ENCODE measurements around the gene FAM83E.

Gene FAM83E

GRCh38 chr19:48638831-48639381, 24.0 kb upstream of the FAM83E start:
- no peak for TF ChIP-seq POLR2AphosphoS5 (IDR thresholded peaks at IDR 0.05; ENCODE audit: low read depth, low read length)
- no peak for TF ChIP-seq POLR2A (IDR thresholded peaks at IDR 0.05; ENCODE audit: low read depth, low read length)
- TF ChIP-seq TAF1 (IDR thresholded peaks at IDR 0.05; ENCODE audit: borderline replicate concordance, low read depth, low read length) = no peak
- DNase-seq (ENCODE audit: insufficient read length) = no peak
- FAIRE-seq = no peak

DNA sequence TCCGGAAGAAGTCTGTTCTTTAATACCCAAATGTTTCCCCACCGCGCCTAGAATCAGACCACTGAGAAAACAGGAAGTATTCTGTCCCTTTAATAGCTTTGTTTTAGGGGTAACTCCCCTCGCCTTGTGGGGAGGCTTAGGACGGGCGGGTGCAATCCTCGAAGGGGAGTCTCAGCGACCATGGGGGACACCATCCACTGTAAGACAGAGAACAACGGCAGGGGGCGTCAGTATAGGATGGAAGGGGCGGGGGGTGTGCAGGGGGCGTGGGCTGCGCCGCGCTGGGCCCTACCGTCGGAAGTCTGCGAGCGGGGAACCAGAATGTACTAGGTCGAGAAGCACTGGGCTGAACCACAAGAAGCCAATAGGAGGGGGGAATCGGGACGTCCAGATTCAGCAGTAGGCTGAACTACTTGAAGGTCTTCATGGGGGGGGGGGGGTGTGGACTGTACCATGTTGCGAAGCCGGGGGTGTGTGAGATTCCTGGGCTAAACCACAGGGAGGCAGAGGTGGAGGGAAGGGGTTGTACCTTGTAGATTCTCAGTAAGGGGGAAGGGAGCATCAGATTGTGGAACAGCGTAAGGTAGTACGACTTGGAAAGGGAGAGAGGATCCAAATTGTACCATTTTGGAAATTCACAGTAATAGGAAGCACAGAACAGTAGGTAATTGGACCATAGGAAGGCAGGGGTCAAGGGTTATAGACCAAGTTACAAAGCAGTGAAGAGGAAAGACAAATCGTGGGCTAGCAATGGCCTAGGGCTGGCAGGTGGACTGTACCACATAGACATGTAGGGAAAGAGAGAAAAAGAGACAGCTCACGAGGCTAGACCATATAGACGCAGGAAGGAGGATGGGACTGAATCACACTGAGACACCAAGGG, 23.3 kb upstream of the FAM83E start:
- TF ChIP-seq POLR2A (IDR thresholded peaks at IDR 0.05; ENCODE audit: low read depth, low read length) = peak; percentile 66
- TF ChIP-seq POLR2AphosphoS5 (IDR thresholded peaks at IDR 0.05; ENCODE audit: low read depth, low read length) = no peak; the same call in none of the 2 replicates
- peak; percentile 55; the same call in 1 of the 2 replicates for TF ChIP-seq TAF1 (IDR thresholded peaks at IDR 0.05; ENCODE audit: borderline replicate concordance, low read depth, low read length)
- DNase-seq (ENCODE audit: insufficient read length) (peak; percentile 66), FAIRE-seq (peak; percentile 82)

GRCh38 chr19:48637449-48637947, 22.6 kb upstream of the FAM83E start:
- DNase-seq (ENCODE audit: insufficient read length) (peak; percentile 94), FAIRE-seq (peak; percentile 96)
- no peak for TF ChIP-seq POLR2AphosphoS5 (IDR thresholded peaks at IDR 0.05; ENCODE audit: low read depth, low read length)
- no peak for TF ChIP-seq TAF1 (IDR thresholded peaks at IDR 0.05; ENCODE audit: borderline replicate concordance, low read depth, low read length)
- no peak for TF ChIP-seq POLR2A (IDR thresholded peaks at IDR 0.05; ENCODE audit: low read depth, low read length)

GRCh38 chr19:48636859-48637448, 22.1 kb upstream of the FAM83E start, which contains the start of gene DBP:
DBP (minus strand) TSS chr19:48637379; CDS start chr19:48636994, 385 bp downstream.
- DNase-seq (ENCODE audit: insufficient read length) = no peak
- no peak for TF ChIP-seq POLR2AphosphoS5 (IDR thresholded peaks at IDR 0.05; ENCODE audit: low read depth, low read length)
- no peak for TF ChIP-seq POLR2A (IDR thresholded peaks at IDR 0.05; ENCODE audit: low read depth, low read length)
- TF ChIP-seq TAF1 (IDR thresholded peaks at IDR 0.05; ENCODE audit: borderline replicate concordance, low read depth, low read length) = no peak
- no peak for FAIRE-seq

- TF ChIP-seq POLR2AphosphoS5 (IDR thresholded peaks at IDR 0.05; ENCODE audit: low read depth, low read length) (no peak), TAF1 (IDR thresholded peaks at IDR 0.05; ENCODE audit: borderline replicate concordance, low read depth, low read length) (no peak), POLR2A (IDR thresholded peaks at IDR 0.05; ENCODE audit: low read depth, low read length) (no peak)
- FAIRE-seq (no peak), DNase-seq (ENCODE audit: insufficient read length) (no peak)
Observed at GRCh38 chr19:48635966-48636858, 21.3 kb upstream of the FAM83E start.

- FAIRE-seq (peak; percentile 92), DNase-seq (ENCODE audit: insufficient read length) (peak; percentile 80)
- TF ChIP-seq TAF1 (IDR thresholded peaks at IDR 0.05; ENCODE audit: borderline replicate concordance, low read depth, low read length) (no peak), POLR2A (IDR thresholded peaks at IDR 0.05; ENCODE audit: low read depth, low read length) (no peak), POLR2AphosphoS5 (IDR thresholded peaks at IDR 0.05; ENCODE audit: low read depth, low read length) (no peak)
Observed at GRCh38 chr19:48635263-48635965, 20.5 kb upstream of the FAM83E start.

DNA sequence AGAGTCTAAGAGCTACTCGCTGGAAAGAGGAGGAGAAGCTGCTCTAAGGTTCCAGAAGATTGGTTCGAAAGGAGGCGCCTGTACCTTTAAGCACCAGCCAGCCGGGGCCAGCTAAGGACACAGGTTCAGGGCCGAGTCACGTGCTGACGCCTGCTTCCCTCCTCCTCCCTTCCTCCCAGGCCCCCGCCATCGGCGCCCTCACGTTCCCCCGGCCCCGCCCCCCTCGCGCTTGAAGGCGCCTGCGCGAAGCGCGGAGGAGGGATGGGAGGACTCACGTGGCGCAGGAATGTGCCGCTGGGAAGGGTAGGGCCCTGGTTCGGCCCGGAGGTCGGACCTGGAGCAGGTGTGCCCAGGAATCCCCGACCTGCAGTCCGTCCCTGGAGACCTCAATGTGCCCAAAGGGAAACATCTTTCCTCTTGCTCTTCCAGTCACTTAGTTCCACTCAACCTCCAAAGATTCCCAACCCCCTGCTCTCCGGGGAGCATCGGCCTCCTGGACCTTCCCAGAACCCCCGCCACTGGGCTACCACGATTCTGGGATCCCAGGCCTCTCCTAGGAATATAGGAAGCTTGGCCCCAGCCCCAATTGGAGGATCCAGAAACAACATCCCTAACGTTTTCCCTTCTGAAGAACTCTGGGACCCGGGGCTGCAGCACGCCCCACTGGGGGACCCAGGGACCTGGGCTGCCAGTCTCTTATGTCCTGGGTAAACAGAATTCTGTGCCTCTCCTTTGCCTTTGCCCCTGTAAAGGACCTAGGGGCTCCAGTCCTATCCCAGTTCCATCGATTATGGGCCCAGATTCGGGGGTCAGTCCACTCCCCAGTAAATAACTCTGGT, 19.8 kb upstream of the FAM83E start:
- peak; percentile 83 for DNase-seq (ENCODE audit: insufficient read length)
- TF ChIP-seq POLR2AphosphoS5 (IDR thresholded peaks at IDR 0.05; ENCODE audit: low read depth, low read length) (peak; percentile 78), TAF1 (IDR thresholded peaks at IDR 0.05; ENCODE audit: borderline replicate concordance, low read depth, low read length) (0 out of 2 replicates have a peak, but pooled peaks have one; percentile 20), POLR2A (IDR thresholded peaks at IDR 0.05; ENCODE audit: low read depth, low read length) (peak; percentile 67; the same call in 1 of the 2 replicates)
- peak; percentile 99 for FAIRE-seq

DNA sequence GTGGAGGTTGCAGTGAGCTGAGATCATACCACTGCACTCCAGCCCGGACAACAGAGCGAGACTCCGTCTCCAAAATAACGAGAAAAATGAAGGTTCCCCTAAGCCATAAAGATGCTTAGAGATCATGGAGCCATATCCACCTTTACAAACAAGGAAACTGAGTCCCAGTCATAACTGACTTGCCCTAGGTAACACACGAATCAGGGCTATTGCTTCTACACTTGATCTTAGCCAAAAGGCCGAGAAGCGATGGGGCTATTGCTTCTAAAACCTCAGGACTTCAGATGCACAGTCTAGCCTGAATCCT, 19.1 kb upstream of the FAM83E start:
- TF ChIP-seq POLR2AphosphoS5 (IDR thresholded peaks at IDR 0.05; ENCODE audit: low read depth, low read length) (no peak), POLR2A (IDR thresholded peaks at IDR 0.05; ENCODE audit: low read depth, low read length) (no peak), TAF1 (IDR thresholded peaks at IDR 0.05; ENCODE audit: borderline replicate concordance, low read depth, low read length) (no peak)
- DNase-seq (ENCODE audit: insufficient read length) (no peak), FAIRE-seq (no peak)

DNA sequence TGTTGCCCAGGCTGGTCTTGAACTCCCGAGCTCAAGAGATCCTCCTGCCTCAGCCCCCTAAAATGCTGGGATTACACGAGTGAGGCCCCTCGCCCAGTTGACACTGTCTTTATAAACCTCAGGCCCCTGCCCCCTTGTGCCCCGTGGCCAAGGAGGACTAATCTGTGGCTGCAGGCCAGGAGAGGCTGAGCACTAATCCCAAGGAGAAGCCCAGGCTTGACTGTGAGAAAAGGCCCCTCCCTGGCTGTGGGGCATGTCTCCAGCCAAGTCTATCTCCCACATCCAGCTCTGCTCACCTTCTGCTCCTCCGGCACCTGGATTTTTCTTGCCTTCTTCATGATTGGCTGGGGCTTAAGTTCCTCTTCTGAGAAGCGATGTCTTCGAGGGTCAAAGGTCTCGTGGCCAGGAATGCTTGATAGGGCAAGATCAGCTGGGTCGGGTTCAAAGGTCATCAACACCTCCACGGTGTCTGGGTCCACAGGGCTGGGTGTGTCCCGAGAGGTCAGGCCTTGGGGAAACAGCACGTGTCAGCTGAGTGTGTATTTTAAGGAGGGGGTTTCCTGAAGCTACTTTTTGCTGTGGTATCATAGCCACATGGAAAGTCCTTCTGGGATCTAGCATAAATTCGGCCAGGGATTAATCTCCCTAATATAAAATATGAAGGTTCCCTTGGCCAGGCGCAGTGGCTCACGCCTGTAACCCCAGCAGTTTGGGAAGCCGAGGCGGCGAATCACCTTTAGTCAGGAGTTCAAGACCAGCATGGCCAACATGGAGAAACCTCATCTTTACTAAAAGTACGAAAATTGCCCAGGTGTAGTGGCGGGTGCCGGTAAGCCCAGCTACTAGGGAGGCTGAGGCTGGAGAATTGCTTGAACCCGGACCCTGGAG, 18.5 kb upstream of the FAM83E start:
- no peak for DNase-seq (ENCODE audit: insufficient read length)
- no peak for FAIRE-seq
- TF ChIP-seq POLR2A (IDR thresholded peaks at IDR 0.05; ENCODE audit: low read depth, low read length) (no peak), POLR2AphosphoS5 (IDR thresholded peaks at IDR 0.05; ENCODE audit: low read depth, low read length) (no peak), TAF1 (IDR thresholded peaks at IDR 0.05; ENCODE audit: borderline replicate concordance, low read depth, low read length) (no peak)

Measured in GM12892 (cell line).